ENCODE results near the gene SEC14L1.

Gene SEC14L1

DNA sequence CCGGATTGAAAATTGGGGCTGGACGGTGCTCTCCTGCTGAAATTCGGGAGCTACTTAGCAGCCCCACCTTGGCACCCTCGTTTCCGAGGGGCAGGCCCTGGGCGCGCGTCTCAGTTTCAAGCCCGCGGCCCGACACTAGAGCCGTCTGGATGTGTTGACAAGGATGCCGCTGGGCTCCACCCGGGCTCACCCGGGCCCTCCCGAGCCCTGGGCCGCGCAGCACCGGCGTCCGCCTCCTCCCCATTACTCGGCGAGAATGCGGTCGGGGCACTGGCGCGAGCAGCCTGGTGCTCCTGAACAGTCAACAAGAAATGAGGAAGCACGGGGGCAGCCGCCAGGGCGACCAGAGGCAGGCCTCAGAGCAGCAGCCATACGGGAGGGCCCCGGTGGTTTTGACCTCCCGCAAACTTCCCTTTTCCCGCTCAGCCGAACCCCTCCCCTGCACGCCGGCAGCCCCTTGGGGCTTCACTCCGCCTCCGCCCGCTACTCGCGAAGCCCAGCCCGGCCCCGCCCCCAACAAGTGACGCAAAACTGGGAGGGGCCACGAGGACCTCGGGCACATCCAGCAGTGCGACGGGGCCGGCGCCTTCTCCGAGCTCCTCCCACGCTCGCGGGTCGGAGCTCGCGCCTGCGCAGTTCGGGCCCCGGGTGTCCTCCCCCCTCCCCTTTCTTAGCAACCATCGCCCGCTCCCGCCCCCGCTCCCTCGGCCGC, 447 bp upstream of the SEC14L1 start:
- TF ChIP-seq, protein P1, sequence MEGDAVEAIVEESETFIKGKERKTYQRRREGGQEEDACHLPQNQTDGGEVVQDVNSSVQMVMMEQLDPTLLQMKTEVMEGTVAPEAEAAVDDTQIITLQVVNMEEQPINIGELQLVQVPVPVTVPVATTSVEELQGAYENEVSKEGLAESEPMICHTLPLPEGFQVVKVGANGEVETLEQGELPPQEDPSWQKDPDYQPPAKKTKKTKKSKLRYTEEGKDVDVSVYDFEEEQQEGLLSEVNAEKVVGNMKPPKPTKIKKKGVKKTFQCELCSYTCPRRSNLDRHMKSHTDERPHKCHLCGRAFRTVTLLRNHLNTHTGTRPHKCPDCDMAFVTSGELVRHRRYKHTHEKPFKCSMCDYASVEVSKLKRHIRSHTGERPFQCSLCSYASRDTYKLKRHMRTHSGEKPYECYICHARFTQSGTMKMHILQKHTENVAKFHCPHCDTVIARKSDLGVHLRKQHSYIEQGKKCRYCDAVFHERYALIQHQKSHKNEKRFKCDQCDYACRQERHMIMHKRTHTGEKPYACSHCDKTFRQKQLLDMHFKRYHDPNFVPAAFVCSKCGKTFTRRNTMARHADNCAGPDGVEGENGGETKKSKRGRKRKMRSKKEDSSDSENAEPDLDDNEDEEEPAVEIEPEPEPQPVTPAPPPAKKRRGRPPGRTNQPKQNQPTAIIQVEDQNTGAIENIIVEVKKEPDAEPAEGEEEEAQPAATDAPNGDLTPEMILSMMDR (IDR thresholded peaks at IDR 0.05), result peak; percentile 6
- Histone ChIP-seq H3K9ac (peak overlapping the region; percentile 63), H3K4me1 (peaks cover 7% of the 10 kb centered on the region), H3K9me3 (ENCODE audit: control insufficient read depth, low read length) (no peaks in the 10 kb centered on the region), H3K27me3 (ENCODE audit: control insufficient read depth, insufficient read depth, low read length) (no peaks in the 10 kb centered on the region), H3K4me3 (ENCODE audit: low read depth, low read length) (peak overlapping the region; percentile 61), H3K27ac (peak overlapping the region; percentile 87), H3K79me2 (peaks cover 11% of the 10 kb centered on the region), H2AFZ (peak overlapping the region; percentile 92), H3K36me3 (ENCODE audit: control insufficient read depth, insufficient read depth, low read length) (no peaks in the 10 kb centered on the region), H3K4me2 (ENCODE audit: low read length) (peak overlapping the region; percentile 74)

DNA sequence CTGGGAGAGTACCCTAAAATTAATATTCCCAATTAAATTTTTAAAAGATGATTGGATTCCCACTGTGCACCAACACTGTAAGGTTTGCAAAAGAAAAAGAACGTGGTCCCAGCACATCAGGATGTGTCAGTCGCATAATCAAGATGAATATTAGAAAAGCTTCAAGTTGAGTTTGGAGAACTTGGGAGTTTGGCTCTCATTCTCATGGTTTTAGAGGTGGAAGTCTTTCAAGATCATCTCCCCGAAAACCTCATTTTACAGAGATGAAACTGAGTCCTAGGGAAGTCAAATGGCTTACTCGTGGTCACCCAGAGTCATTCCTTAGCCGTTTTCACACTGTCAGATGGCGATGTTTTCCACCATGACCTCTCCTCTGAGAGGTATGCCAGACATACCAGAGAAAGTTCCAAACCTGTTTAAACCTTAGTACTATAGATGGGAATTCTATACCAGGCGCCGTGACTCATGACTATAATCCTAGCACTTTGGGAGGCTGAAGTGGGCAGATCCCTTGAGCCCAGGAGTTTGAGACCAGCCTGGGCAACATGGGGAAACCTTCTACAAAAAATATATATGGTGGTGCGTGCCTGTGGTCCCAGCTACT, 1.2 kb downstream of the SEC14L1 start:
- H3K4me3 ChIP-seq (ENCODE audit: low read depth, low read length), result peak overlapping the region; percentile 71
- peak overlapping the region; percentile 65 for H3K27ac ChIP-seq
- no peaks in the 10 kb centered on the region for H3K36me3 ChIP-seq (ENCODE audit: control insufficient read depth, insufficient read depth, low read length)
- peaks cover 11% of the 10 kb centered on the region for H3K79me2 ChIP-seq
- H3K27me3 ChIP-seq (ENCODE audit: control insufficient read depth, insufficient read depth, low read length), result no peaks in the 10 kb centered on the region
- H3K9ac ChIP-seq, result no peak overlapping the region
- no peaks in the 10 kb centered on the region for H3K9me3 ChIP-seq (ENCODE audit: control insufficient read depth, low read length)
- no peak overlapping the region for H2AFZ ChIP-seq
- TF ChIP-seq, protein P1 (IDR thresholded peaks at IDR 0.05), result no peak
- peaks cover 14% of the 10 kb centered on the region for H3K4me1 ChIP-seq
- peak overlapping the region; percentile 77 for H3K4me2 ChIP-seq (ENCODE audit: low read length)

DNA sequence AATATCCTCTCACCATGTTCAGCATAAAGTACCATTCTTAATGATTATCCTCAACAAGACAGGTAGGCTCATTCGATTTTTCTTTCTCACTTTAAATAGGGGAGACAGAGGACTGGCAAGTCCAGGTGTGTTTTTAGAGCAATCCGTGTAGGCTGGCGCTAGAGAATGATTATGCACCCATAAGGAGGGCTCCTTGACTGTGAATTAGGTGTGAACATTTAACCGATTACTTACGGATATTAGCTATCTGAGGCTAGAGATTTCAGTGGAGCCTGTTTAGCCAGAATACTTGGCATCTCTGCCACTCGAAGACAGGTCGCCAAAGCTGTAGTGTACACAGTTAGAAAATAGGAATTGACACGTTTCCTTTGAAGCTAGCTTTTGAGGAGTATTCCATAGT, 1.9 kb downstream of the SEC14L1 start:
- Histone ChIP-seq H3K4me1 (peaks cover 17% of the 10 kb centered on the region), H3K27ac (peak overlapping the region; percentile 65), H2AFZ (no peak overlapping the region), H3K4me3 (ENCODE audit: low read depth, low read length) (no peak overlapping the region), H3K9me3 (ENCODE audit: control insufficient read depth, low read length) (no peaks in the 10 kb centered on the region), H3K4me2 (ENCODE audit: low read length) (peak overlapping the region; percentile 16), H3K9ac (no peak overlapping the region), H3K36me3 (ENCODE audit: control insufficient read depth, insufficient read depth, low read length) (no peaks in the 10 kb centered on the region), H3K27me3 (ENCODE audit: control insufficient read depth, insufficient read depth, low read length) (no peaks in the 10 kb centered on the region), H3K79me2 (peaks cover 12% of the 10 kb centered on the region)
- TF ChIP-seq, protein P1 (IDR thresholded peaks at IDR 0.05), result no peak

DNA sequence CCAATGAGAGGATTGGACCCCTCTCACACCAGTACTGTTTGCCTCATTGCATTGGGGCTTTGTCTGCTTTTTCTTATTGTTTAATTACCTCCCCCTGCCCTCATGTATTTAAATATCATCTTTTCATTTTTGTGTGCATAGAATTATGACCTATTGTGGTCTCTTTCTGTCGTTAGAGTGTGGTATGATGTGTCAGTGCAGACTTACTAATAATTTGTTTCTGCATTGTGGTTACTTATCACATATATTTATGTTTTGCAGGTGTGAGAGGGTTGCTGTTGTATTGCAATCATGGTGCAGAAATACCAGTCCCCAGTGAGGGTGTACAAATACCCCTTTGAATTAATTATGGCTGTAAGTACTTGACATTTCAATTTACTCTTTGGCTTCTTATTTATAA, 2.5 kb downstream of the SEC14L1 start:
- Histone ChIP-seq H2AFZ (no peak overlapping the region), H3K4me2 (ENCODE audit: low read length) (no peak overlapping the region), H3K27ac (peak overlapping the region; percentile 65), H3K4me3 (ENCODE audit: low read depth, low read length) (no peak overlapping the region), H3K79me2 (peaks cover 18% of the 10 kb centered on the region), H3K27me3 (ENCODE audit: control insufficient read depth, insufficient read depth, low read length) (no peaks in the 10 kb centered on the region), H3K9ac (no peak overlapping the region), H3K9me3 (ENCODE audit: control insufficient read depth, low read length) (no peaks in the 10 kb centered on the region), H3K36me3 (ENCODE audit: control insufficient read depth, insufficient read depth, low read length) (no peaks in the 10 kb centered on the region), H3K4me1 (peaks cover 17% of the 10 kb centered on the region)
- TF ChIP-seq, protein P1 (IDR thresholded peaks at IDR 0.05), result no peak

Measured in parathyroid adenoma (tissue), 2 donors.